ENCODE results near the gene SUGP1. TPM values are rescaled to one million over a fixed set of nuclear protein-coding genes. Genes with fewer than 3 reads are reported as not detected.
A peak's percentile ranks its signal among the peaks of the same experiment; 100 is the strongest.

Gene SUGP1
- total RNA-seq, 1 donor = 27.1 TPM

GRCh38 chr19:19226663-19227062, 93.6 kb downstream of the SUGP1 start:
- peak; percentile 52 for DNase-seq (ENCODE audit: insufficient read length, low spot score, missing footprints)
- no peaks in the 10 kb centered on the region for H3K4me1 ChIP-seq (ENCODE audit: insufficient read depth, low read length)
- no peak overlapping the region for H3K27ac ChIP-seq (ENCODE audit: low read depth, low read length)
- TF ChIP-seq CTCF (IDR thresholded peaks at IDR 0.05; ENCODE audit: extremely low read depth, low read depth, low read length) = no peak
- no peaks in the 10 kb centered on the region for H4K20me1 ChIP-seq (ENCODE audit: insufficient read depth, low read length)
- H3K4me2 ChIP-seq (ENCODE audit: insufficient read depth, low read length) = no peak overlapping the region
- no peaks in the 10 kb centered on the region for H3K9me3 ChIP-seq (ENCODE audit: low read depth, low read length)
- no peaks in the 10 kb centered on the region for H3K79me2 ChIP-seq (ENCODE audit: insufficient read depth, low read length)
- H3K36me3 ChIP-seq (ENCODE audit: insufficient read depth, low read length) = no peaks in the 10 kb centered on the region
- no peak overlapping the region for H2AFZ ChIP-seq (ENCODE audit: low read length)
- peaks cover 15% of the 10 kb centered on the region for H3K27me3 ChIP-seq (ENCODE audit: insufficient read depth, low read length)
- no peak overlapping the region for H3K4me3 ChIP-seq (ENCODE audit: insufficient read depth, low read length)

GRCh38 chr19:19226204-19226603, 94.1 kb downstream of the SUGP1 start:
- no peak overlapping the region for H3K4me3 ChIP-seq (ENCODE audit: insufficient read depth, low read length)
- peaks cover 15% of the 10 kb centered on the region for H3K27me3 ChIP-seq (ENCODE audit: insufficient read depth, low read length)
- no peaks in the 10 kb centered on the region for H3K4me1 ChIP-seq (ENCODE audit: insufficient read depth, low read length)
- H3K9me3 ChIP-seq (ENCODE audit: low read depth, low read length) = no peaks in the 10 kb centered on the region
- no peak overlapping the region for H3K27ac ChIP-seq (ENCODE audit: low read depth, low read length)
- no peak overlapping the region for H3K4me2 ChIP-seq (ENCODE audit: insufficient read depth, low read length)
- TF ChIP-seq CTCF (IDR thresholded peaks at IDR 0.05; ENCODE audit: extremely low read depth, low read depth, low read length) = no peak
- H2AFZ ChIP-seq (ENCODE audit: low read length) = no peak overlapping the region
- no peaks in the 10 kb centered on the region for H3K79me2 ChIP-seq (ENCODE audit: insufficient read depth, low read length)
- no peaks in the 10 kb centered on the region for H4K20me1 ChIP-seq (ENCODE audit: insufficient read depth, low read length)
- no peaks in the 10 kb centered on the region for H3K36me3 ChIP-seq (ENCODE audit: insufficient read depth, low read length)
- peak; percentile 30 for DNase-seq (ENCODE audit: insufficient read length, low spot score, missing footprints)

Small RNA genes lying within 50 kb of the gene (small RNA-seq; reads per million reads assigned to genes)
- gene RNU6-1028P = not detected

Other genes with a start within 250 kb of the SUGP1 start
- 13.8 and 15.9 TPM in 2 replicates for gene TMEM161A, start 182.0 kb downstream of the SUGP1 start, total RNA-seq
- 0.29 and 0.36 TPM in 2 replicates for gene MEF2B, start 150.2 kb downstream of the SUGP1 start, total RNA-seq
- gene BORCS8, start 128.4 kb downstream of the SUGP1 start, total RNA-seq = 16.2 and 17.4 TPM in 2 replicates
- gene RFXANK, start 128.3 kb downstream of the SUGP1 start, total RNA-seq = 37.4 and 47.4 TPM in 2 replicates
- 6.2 and 6.5 TPM in 2 replicates for gene NR2C2AP, start 117.1 kb downstream of the SUGP1 start, total RNA-seq
- under 0.01 TPM in 1 of 2 replicates, not detected in the other for gene NCAN, start 108.6 kb downstream of the SUGP1 start, total RNA-seq
- 0.29 and 0.36 TPM in 2 replicates for gene TM6SF2, start 47.2 kb downstream of the SUGP1 start, total RNA-seq
- gene MAU2, start 320 bp upstream of the SUGP1 start, total RNA-seq = 37.1 and 39.1 TPM in 2 replicates
- gene GATAD2A, start 85.2 kb upstream of the SUGP1 start, total RNA-seq = 48.6 and 48.9 TPM in 2 replicates
- gene TSSK6, start 195.0 kb upstream of the SUGP1 start, total RNA-seq = 2.7 and 4.3 TPM in 2 replicates
- gene NDUFA13, start 195.7 kb upstream of the SUGP1 start, total RNA-seq = 160 and 202 TPM in 2 replicates
- gene YJEFN3, start 208.4 kb upstream of the SUGP1 start, total RNA-seq = under 0.01 and 0.29 TPM in 2 replicates
- 0.72 and 0.88 TPM in 2 replicates for gene CILP2, start 217.8 kb upstream of the SUGP1 start, total RNA-seq

Measured in osteoblast (primary cell).